Measurements from ENCODE around the gene MBNL1.

The MBNL1 gene

DNA sequence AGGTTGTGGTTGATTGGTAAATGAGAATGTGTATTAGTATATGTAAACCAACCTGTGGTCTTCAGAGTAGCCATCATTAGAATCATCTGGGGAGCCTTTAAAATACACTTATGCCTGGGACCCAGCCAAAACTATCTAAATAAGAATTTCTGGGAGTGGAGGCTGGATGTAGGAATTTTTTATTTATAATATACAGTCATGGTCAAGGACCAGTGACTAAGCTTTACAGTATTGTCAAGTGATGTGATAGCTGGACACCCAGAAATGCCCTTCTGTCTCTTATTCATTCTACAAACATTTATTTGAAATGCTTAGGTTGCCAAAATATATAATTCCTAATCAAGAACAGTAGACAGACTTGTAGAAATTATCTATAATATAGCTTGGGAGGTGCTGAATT, 132.2 kb downstream of the MBNL1 start:
- peak; percentile 44 for DNase-seq (ENCODE audit: extremely low read depth, low read depth)
- TF ChIP-seq, protein P1, sequence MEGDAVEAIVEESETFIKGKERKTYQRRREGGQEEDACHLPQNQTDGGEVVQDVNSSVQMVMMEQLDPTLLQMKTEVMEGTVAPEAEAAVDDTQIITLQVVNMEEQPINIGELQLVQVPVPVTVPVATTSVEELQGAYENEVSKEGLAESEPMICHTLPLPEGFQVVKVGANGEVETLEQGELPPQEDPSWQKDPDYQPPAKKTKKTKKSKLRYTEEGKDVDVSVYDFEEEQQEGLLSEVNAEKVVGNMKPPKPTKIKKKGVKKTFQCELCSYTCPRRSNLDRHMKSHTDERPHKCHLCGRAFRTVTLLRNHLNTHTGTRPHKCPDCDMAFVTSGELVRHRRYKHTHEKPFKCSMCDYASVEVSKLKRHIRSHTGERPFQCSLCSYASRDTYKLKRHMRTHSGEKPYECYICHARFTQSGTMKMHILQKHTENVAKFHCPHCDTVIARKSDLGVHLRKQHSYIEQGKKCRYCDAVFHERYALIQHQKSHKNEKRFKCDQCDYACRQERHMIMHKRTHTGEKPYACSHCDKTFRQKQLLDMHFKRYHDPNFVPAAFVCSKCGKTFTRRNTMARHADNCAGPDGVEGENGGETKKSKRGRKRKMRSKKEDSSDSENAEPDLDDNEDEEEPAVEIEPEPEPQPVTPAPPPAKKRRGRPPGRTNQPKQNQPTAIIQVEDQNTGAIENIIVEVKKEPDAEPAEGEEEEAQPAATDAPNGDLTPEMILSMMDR (IDR thresholded peaks at IDR 0.05; ENCODE audit: low read depth, low read length), result no peak

DNA sequence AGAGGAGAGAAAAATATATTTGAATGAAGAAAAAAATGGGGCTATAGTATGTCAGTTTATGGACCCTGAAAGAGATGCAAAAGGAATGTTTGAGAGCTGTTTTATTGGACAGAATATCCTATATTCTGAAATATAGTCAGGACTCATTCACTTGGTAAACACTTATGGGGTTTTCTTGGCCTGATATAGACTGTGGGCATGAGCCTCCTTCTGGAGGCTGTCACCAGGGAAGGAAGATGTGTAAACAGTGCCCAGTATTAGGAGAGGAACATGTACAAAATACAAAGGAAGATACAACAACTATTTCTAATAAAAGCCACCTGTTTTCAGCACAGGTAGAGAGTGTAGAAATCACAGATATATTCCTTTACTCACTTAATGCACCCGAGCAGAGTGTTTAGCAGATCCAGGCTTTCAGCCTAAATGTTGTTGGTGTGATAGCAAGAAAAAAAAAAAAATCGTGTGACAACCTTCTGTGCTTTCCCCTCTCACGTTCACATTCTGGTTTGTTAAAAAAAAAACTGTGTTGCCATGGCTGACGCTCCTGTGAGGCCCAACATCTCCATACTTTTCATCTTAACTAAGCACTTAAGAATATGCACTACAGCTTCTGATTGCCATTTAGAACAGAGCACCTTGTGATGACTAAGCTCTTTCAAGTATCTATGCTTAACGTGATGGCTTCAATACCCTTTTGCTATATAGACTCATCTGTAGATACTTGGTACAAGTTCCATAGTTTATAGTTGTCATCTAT, 134.1 kb downstream of the MBNL1 start:
- TF ChIP-seq, protein P1 (IDR thresholded peaks at IDR 0.05; ENCODE audit: low read depth, low read length), result no peak
- DNase-seq (ENCODE audit: extremely low read depth, low read depth), result no peak

DNA sequence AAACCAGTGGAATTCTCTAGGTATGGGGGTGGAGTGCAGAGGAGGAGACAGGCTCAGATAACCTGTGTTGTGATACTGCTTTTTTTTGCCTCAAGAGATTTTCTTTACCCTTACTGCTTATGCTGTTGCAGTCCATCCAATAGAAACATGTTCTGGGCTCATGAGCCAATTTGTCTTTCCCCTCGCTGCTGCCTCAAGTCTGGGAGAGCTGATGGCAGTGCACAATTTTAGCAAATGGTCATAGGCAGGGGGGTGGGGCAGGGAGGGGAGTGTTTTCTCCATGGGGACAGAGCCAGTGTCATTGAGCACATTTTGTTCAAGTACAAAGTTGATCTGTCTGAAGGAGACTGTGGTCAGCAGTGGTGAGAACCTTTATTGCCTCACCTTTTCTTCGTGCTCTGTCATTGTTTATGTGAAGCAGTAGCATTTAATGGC, 134.9 kb downstream of the MBNL1 start:
- DNase-seq (ENCODE audit: extremely low read depth, low read depth), result no peak
- TF ChIP-seq, protein P1 (IDR thresholded peaks at IDR 0.05; ENCODE audit: low read depth, low read length), result no peak

DNA sequence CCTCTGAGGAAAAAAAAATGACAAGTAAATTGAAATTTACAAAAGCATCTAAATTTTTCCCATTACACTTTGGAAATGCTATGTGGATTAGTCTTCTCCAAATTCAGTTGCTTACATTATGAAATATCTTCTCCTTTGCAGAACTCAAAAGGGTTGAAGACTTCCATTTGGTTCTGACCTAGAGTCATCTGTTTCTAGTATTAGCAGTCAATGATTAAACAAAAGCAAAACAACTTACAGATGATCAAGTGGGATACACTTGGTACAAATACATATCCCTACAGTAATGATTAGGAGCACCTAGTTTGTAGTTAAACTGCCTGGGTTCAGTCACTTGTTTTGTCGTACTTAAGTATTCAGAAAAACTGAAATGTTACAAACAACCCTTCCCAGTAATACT, 136.2 kb downstream of the MBNL1 start:
- no peak for DNase-seq (ENCODE audit: extremely low read depth, low read depth)
- TF ChIP-seq, protein P1 (IDR thresholded peaks at IDR 0.05; ENCODE audit: low read depth, low read length), result no peak

DNA sequence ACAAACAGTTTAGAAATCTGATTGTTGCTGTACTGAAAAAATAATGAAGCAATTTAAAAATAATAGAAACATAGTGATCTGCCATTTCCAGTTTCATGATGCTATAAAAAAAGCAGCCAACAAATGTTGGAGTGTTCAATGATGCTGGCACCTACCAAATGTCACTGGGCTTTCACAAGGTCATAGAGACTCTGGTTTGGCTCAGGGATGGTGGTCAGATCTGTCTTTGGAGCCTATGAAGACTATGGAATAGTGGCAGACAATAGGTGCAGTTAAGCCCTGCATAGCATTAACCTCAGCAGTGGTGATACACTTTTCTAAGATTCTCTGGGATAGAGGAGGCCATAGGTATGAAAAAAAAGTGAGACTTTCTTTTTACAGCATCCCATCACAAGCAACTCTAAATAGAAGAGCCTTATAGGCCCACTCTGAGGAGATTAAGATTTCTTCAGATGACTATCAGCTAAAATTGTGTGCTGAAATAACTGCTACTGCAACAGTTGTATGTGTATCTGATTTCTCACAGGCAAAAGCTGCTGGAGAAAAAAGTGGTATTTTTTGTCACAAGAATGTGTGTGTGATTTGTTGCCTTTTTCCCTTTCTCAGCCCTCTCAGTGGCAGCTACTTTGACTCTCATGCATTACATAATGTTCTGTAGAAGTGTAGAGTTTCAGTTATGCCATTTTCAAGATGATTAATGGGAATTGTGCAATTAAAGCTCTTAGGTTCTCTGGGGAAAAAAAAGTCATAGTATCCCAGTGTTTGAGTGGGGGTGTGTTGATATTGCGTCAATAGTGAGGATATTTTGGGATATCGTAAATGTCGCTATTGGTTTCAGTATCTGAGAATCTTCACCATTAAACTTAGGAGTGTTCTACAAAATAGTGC, 137.4 kb downstream of the MBNL1 start:
- peak; percentile 81 for DNase-seq (ENCODE audit: extremely low read depth, low read depth)
- TF ChIP-seq, protein P1 (IDR thresholded peaks at IDR 0.05; ENCODE audit: low read depth, low read length), result no peak

DNA sequence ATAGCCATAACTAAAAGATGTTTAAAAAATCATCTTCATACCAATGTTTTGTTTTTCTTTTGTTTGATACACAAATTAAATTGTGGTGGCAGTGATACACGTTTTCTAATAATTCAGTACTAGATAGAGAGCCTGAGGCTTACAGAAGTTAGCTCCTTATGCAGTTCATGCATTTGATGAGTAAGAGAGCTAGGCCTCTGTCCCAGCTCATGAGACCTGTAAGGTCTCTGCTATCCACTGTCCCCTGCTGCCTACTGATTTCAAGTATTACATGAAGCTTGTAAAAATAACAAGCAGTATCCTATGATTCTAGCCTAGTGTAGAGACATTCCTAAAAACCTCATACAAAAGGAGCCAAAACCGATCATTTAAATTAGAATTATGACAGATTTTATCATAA, 144.5 kb downstream of the MBNL1 start:
- TF ChIP-seq, protein P1 (IDR thresholded peaks at IDR 0.05; ENCODE audit: low read depth, low read length), result no peak
- DNase-seq (ENCODE audit: extremely low read depth, low read depth), result no peak

Data from AG09319 (cell line).